Heart left ventricle (tissue), 13 donors: Measurements from ENCODE around the gene SBDS.

Experiments used
- CTCF ChIP-seq, 12 donors: fragments of 200-600 bp; sonication (generic) in 4 of 12; IDR thresholded peaks; one replicate each; pipeline versions ENCODE4 v1.5.0 to v1.8.0; 2018 to 2022; ENCODE audit warnings: antibody characterized with exemption in 12 of 12, mild to moderate bottlenecking in 5 of 12
- POLR2A ChIP-seq, 2 donors: fragments of 450-650 bp; IDR thresholded peaks; one replicate each; pipeline ENCODE4 v1.6.1; 2017; ENCODE audit warnings: antibody characterized with exemption in 2 of 2, mild to moderate bottlenecking in 2 of 2, moderate library complexity in 2 of 2
- donor health status: ischemic (EF 13 %, LVEDD 7.1; RV severe dilation, severe dysfunction).
- donor health status: DM: no; HTN: yes; CAD: no.
- donor health status: DM: no; HTN: no; CAD: no.
- donor health status: ischemic (EF 25% LVEDD 6.9; RV normal size, moderate dysfunction).
- donor health status: ischemic (EF 25% LVEDD 5.7; RV mildly dilated, moderate dysfunction).
- donor health status: ischemic (EF 35%, LVEDD 5.7; RV mildly dilated, moderate dysfunction).
- donor health status: nonischemic (EF 11% LVEDD 7.7; RV severe dilation, severe dysfunction).
- donor health status: DM: yes; HTN: yes; CAD: no.
- donor health status: PGD.
- donor health status: ischemic (EF 29% LVEDD 5.4; RV normal size, mild dysfunction).
- donor health status: nonischemic (EF 23%, LVEDD 6.1; RV moderate dilation, normal function).

GRCh38 chr7:66995050-66995776, at the start of gene SBDS:
- TF ChIP-seq CTCF (IDR thresholded peaks at IDR 0.05) (peak in 1 of 12 donors; percentile 7), POLR2A (IDR thresholded peaks at IDR 0.05) (peak; percentile 84 to 98)
